ENCODE measurements around the gene RUSC1. TPM values are rescaled to one million over a fixed set of nuclear protein-coding genes. Genes with fewer than 3 reads are reported as not detected.

RUSC1 gene
- total RNA-seq, 6 experiments from 2014 or later = 4.6 to 12.7 (median 7.6) TPM

GRCh38 chr1:155379180-155379579, 58.5 kb downstream of the RUSC1 start:
- DNase-seq (no peak), ATAC-seq (no peak)
- 54% methylated on average over 3 of the region's 3 CpGs for WGBS (ENCODE audit: insufficient coverage, low coverage, low lambda C conversion rate, missing lambda C conversion rate)
- H3K27ac ChIP-seq = no peak overlapping the region
- H3K9me3 ChIP-seq = no peaks in the 10 kb centered on the region
- no peak overlapping the region for H3K4me3 ChIP-seq
- H3K27me3 ChIP-seq = no peaks in the 10 kb centered on the region
- H3K36me3 ChIP-seq = peaks cover 0 to 50% (median 22%) of the 10 kb centered on the region in 4 donors
- intact Hi-C loops (cut with DNase I) = no loop called here
- TF ChIP-seq POLR2A (IDR thresholded peaks at IDR 0.05) (no peak), CTCF (IDR thresholded peaks at IDR 0.05) (no peak)
- H3K4me1 ChIP-seq = no peaks in the 10 kb centered on the region

- H3K27me3 ChIP-seq = no peaks in the 10 kb centered on the region
- no peaks in the 10 kb centered on the region for H3K9me3 ChIP-seq
- DNase-seq = no peak
- intact Hi-C loops (cut with DNase I) = no loop called here
- no peak overlapping the region for H3K4me3 ChIP-seq
- no peak overlapping the region for H3K27ac ChIP-seq
- no peaks in the 10 kb centered on the region for H3K4me1 ChIP-seq
- H3K36me3 ChIP-seq = peaks cover 0 to 45% (median 19%) of the 10 kb centered on the region in 4 donors
- ATAC-seq = peak in 1 of 4 donors; percentile 23
- no peak for TF ChIP-seq CTCF (IDR thresholded peaks at IDR 0.05)
These were observed 59.0 kb downstream of the RUSC1 start for GRCh38 chr1:155379631-155380090.

MicroRNAs encoded within 50 kb of the gene (microRNA counts, 767-probe panel; counts per million panel counts)
- 237 counts per million for microRNA hsa-miR-555

Small RNA genes lying within 50 kb of the gene (microRNA-seq; reads per million reads assigned to microRNA genes)
- gene MIR555 = 0 reads per million in 2 donors

Small RNA genes lying within 50 kb of the gene (small RNA-seq; reads per million reads assigned to genes)
- 0 reads per million in 2 experiments for gene RNU6-106P

Other genes starting within 250 kb of the RUSC1 start
- 1 to 10 TPM in 4 of 6 experiments, under 1 TPM in 2; 0.26 to 4.0 (median 2.5) TPM for gene EFNA3, start 242.1 kb upstream of the RUSC1 start, total RNA-seq
- gene EFNA1, start 193.0 kb upstream of the RUSC1 start, total RNA-seq = 100 to 1,000 TPM in 5 of 6 experiments, 10 to 100 TPM in 1; 87.5 to 419 (median 196) TPM
- 10 to 100 TPM; 16.2 to 28.1 (median 24.4) TPM for gene SLC50A1, start 185.0 kb upstream of the RUSC1 start, total RNA-seq
- 100 to 1,000 TPM in 1 of 6 experiments, 10 to 100 TPM in 5; 50.4 to 106 (median 60.4) TPM for gene DPM3, start 180.4 kb upstream of the RUSC1 start, total RNA-seq
- gene KRTCAP2, start 147.6 kb upstream of the RUSC1 start, total RNA-seq = 100 to 1,000 TPM in 3 of 6 experiments, 10 to 100 TPM in 3; 85.5 to 145 (median 99.9) TPM
- under 1 TPM in 2 of 6 experiments, not detected in 4; 0.09 to 0.15 TPM for gene TRIM46, start 147.0 kb upstream of the RUSC1 start, total RNA-seq
- 10 to 100 TPM in 3 of 6 experiments, 1 to 10 TPM in 3; 4.0 to 14.4 (median 10.5) TPM for gene THBS3, start 113.0 kb upstream of the RUSC1 start, total RNA-seq
- 10 to 100 TPM; 20.0 to 50.7 (median 23.9) TPM for gene MTX1, start 112.2 kb upstream of the RUSC1 start, total RNA-seq
- gene ENTREP3, start 65.4 kb upstream of the RUSC1 start, total RNA-seq = 10 to 100 TPM in 2 of 6 experiments, 1 to 10 TPM in 4; 7.2 to 13.0 (median 9.6) TPM
- 10 to 100 TPM; 27.9 to 63.4 (median 29.2) TPM for gene SCAMP3, start 58.5 kb upstream of the RUSC1 start, total RNA-seq
- gene CLK2, start 47.4 kb upstream of the RUSC1 start, total RNA-seq = 10 to 100 TPM; 10.4 to 29.2 (median 20.2) TPM
- 1 to 10 TPM in 4 of 6 experiments, under 1 TPM in 2; 0.56 to 1.6 (median 1.2) TPM for gene HCN3, start 43.4 kb upstream of the RUSC1 start, total RNA-seq
- 10 to 100 TPM; 27.0 to 95.3 (median 36.1) TPM for gene PKLR, start 19.5 kb upstream of the RUSC1 start, total RNA-seq
- gene FDPS, start 12.0 kb upstream of the RUSC1 start, total RNA-seq = 100 to 1,000 TPM in 4 of 6 experiments, 10 to 100 TPM in 2; 51.1 to 236 (median 171) TPM
- 10 to 100 TPM; 13.9 to 24.3 (median 17.6) TPM for gene ASH1L, start 241.9 kb downstream of the RUSC1 start, total RNA-seq

Data from right lobe of liver (tissue), 6 donors.